TTC549 (cell line): ENCODE measurements around the gene SFPQ.
"Not testable (repeated sequence)": the region's sequence is repeated elsewhere in the genome, so short reads cannot be mapped to it uniquely, and the experiment has no call there.

Experiments used
- FAIRE-seq: peaks from 2 replicates; lab custom pipeline; 2012; peaks lifted over from hg19 to GRCh38; lab: Jason Lieb, UNC

Gene SFPQ

DNA sequence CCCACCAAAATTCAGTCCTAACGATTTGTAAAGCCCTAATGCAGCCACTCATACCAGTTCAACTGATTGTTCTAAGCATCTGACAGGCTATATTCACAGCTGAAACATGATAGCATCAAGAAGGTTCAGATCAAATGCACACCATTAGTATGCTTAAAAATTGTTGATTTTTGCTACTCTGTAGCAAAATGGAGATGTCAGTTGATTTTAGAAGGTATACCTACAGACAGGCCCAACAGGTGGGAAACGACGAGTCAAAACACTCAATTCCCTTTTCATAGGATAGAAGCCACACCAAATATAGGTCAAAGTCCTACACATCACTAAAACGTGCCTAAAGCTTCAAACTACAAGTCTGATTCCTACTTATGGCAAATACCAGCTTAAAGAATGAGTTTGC is 6.7 kb downstream of the SFPQ start:
- no peak for FAIRE-seq

DNA sequence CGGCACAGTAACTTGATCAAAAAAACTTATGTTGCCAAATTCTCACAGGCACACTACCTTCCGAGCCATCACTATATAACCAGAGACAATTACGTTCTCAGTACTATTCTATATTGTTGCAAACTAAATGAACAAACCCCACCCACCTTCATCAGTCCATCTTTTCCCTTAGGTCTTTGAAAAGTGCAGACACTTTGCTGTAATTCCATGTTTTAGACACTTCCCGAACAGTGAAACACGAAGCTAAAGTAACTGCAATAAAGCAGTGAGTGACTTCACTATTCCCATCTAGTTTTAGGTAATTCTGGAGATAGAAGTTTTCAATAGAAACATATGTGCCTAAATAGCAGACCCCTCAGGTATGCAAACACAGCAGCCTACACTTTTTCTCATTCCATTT is 7.7 kb downstream of the SFPQ start:
- FAIRE-seq = no peak

DNA sequence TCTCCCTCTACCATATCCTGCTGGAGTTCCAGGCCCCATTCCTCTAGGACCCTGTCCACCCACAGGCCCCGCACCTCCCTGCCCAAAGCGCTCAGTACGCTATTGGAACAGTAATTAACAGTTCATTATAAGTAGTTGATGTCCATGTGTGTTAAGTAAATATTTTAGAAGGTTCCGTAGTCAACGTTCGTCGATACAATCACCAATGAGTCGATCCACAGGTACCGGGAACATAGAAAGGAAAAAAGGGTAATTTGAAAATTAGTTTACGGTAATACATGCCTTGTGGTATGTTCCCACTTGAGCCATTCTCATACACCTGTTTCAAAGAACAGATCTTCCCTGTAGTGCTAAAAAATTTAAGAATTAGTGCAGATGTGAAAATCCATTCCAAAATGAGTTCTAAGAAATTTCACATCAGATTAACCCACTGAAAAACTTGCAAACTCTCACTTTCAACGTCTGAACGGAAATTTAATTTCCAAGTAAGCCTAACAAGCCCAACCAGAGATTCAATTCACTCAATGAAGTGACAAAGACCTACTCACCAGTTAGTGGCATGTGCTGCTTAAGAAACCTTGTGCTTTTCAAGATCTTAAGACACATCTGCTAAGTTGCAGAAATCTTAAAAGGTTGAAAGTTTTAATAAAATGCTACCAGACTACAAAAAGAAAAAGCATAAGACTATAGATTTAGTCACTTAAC is 8.3 kb downstream of the SFPQ start:
- no peak for FAIRE-seq

DNA sequence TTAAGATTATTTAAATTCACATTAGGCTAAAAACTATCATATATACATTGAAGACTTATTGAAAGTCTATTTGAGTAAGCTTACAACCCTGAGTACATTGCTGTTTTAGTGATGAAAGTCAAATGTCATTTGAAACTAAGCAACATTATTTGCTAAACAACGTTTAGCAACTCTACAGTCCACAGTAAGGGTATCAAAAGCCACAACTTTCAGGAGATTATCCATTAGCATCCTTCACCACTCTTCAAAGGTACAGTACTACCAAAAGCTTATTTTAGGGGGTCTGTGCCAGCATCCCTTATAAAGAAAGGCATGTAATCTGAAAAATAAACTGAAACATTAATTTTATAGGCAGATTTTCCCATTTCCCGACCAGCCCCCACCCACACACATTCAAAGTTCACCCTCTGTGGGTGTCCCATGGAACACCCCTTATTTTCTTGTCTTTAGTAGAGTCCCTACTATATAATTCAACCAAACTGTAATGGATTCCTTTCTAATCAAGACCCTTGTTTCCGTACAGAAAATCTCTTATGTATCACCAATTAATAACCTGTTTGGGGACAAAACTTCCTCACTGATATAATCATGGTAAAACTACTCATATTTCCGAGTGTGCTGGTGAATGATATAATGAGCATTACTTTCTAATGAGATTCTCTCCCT is 11.0 kb downstream of the SFPQ start:
- FAIRE-seq = no peak

DNA sequence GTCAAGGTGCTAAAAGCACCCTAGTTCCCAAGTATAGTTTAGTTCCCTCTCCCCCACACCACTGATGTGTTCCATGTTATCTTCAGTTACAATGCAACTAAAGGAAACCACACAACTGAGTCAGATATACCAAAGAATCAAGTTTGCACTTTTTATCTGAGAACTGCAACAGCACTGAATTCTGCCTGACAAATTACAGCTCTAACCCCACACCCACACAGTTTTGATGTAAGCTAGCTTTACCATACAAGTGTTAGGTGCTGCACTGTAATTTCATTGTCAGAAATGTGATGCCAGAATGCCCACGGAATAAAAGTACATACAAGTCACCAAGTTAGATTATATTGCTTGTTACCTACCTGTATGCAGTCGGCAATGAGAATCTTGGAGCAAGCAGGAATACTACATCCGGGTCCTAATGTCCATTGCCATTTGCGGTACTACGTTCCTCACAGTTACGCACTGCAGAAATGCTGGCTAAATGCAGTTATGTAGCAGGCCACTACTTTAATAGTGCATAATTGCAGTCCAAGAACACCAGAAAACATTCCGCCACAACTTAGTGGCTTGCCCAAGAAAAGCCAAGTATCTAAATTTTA is 12.1 kb downstream of the SFPQ start:
- FAIRE-seq = no peak

DNA sequence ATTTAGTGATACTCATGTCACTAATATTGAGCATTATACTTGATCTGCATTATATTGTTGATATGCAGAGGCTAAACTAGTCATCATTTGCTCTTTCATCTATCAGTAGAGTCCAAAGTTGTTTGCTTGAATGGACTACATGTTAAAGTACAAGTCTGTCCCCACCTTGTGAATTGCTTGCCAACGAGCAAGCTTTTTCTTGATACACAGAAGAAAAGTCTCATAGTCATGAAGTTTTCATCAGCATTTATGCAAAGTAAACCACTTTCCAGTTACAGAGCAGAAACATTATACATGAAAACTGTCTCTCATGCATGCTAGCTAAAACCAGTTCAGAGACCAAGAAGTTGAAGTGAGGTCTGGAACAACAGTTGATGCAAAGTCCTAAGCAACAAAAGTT is 13.0 kb downstream of the SFPQ start:
- no peak for FAIRE-seq

DNA sequence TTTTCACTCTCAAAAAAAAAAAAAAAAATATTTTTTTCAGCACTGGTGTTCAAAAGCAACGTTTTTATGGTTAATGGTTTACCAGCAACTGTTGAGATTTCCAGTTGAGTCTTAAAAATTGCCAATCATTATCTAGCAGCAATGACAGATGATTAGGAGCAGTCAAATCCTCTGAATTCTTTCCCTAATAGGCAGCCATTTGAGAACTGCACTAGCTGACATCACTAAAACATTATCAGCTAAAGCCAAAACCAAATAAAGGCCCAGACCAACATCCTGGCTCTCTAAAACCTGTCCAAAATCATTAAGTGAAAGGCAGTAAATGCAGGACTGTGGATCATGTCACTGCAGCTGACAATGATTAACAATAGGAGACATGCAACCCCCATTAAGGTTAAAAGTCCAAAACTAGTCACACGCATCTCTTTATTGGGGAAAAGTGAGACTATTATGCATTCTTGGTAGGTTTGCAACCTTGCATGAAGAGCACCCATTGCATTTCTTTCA is 14.0 kb downstream of the SFPQ start:
- FAIRE-seq = no peak

DNA sequence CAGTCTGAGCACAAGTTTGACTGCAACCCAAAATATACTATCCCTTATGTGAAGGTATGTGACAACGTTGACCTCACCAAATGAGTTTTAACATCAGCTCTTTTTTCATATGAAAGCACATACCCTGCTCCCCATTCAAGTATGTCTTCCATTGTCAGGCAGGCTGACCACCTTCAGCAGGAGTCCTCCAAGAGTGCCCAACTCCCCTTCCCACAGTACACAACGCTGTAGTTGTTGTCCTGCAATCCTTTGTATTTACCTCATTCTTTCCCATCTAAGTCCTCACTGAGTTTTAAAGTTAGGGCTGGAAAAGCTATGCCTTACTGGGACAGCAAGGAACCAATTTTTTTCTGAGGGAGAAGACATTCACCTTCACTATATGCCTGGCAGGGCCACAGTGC is 14.7 kb downstream of the SFPQ start:
- FAIRE-seq = no peak

DNA sequence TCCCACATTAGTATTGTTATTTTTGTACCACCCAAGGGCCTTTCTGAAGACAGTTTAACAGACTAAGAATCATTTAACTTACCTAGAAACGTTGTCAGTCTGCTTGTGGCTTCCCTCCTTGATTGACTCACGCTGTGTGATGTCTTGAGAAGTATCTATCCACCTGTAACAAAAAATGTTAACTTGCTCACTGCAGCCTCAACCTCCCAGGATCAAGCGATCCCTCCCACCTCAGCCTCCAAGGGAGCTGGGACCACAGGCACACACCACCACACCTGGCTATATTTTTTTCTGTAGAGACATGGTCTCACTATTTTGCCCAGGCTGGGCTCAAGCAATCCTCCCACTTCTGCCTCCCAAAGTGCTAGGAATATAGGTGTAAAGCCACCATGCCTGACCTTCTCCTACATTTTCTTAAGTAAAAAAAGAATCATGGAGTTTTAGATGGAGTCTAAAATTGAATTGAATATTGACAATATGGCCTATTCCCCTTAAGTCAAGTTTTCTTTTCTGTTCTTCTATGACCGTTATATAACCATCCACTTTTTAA is 15.6 kb downstream of the SFPQ start:
- FAIRE-seq = no peak

DNA sequence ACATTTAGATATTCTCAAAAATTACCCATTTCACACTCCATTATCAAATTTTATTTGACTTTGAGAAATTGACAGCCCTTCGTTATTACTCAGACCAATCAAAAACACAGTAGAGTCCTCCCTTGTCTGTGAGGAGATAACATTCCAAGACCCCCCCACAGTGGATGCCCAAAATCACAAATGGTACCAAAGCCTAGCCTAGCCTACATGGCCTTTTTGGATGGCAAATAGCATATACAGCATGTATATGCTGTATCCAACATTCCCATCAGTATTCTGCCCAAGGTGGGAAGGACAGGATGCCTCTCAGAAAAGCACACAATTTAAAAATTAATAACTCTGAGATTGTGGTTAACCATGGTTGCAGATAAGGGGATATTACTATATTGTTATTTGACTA is 17.3 kb downstream of the SFPQ start:
- no peak for FAIRE-seq

DNA sequence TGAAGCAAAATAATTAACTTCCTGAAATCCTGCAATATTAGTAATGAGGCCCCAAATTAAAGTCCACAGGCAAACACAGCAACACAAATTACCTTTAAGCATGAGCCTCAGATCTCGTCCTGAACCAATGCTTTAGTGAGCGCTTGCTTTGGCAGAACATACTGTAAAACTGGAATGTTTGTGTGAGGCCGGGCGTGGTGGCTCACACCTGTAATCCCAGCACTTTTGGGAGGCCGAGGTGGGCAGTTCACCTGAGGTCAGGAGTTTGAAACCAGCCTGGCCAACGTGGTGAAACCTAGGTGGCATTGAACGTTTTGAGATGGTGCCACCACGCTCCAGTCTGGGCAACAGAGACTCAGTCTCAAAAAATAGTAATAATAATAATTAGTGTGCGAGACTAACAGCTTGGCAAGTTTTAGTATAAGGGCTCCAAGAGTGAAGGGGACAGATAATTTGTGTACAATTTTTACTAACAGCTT is 17.8 kb downstream of the SFPQ start:
- no peak for FAIRE-seq

DNA sequence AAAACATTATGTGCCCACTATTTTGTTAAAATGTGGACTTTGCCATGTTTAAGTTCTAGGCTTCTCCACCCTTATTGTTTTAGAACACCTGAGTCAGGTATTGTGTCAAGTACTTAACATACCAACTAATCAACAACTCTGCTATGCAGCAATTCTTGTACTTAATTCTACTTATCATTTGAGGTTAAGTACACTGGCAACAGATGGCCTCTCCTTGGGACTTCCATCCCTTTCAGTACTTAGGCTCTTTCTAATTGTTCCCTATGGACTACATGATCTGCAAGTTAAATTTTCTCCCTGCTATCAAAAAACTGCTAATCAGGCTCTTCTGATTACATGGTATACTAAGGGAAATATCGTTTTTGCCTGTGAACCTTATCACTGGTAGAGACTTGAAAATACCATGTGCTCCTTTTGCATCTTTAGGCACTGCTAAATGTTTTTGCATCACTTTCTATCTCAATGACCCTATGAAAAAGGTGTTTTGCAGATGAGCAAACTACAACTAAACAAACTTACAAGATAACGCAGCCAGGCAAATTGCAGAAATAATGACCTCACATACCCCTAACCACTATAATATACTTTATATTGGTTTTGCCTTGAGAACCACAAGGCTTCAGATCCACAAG is 18.9 kb downstream of the SFPQ start:
- peak; percentile 3 for FAIRE-seq

DNA sequence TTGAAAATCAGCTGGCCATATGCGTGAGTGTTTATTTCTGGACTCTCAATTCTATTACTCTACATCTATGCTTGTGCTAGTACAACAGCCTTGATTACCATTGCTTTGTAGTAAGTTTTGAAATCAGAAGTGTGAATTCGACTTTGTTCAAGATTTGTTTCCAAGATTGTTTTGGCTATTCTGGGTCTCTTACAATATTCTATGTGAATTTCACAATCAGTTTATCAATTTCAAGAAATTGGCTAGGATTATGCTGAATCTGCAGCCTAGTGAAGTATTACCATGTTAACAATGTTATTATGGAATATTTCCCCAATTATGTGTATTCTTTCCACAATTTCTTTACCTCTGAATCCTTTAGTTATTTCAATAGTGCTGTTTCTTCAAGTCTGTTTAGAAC is 19.5 kb downstream of the SFPQ start:
- FAIRE-seq = no peak

DNA sequence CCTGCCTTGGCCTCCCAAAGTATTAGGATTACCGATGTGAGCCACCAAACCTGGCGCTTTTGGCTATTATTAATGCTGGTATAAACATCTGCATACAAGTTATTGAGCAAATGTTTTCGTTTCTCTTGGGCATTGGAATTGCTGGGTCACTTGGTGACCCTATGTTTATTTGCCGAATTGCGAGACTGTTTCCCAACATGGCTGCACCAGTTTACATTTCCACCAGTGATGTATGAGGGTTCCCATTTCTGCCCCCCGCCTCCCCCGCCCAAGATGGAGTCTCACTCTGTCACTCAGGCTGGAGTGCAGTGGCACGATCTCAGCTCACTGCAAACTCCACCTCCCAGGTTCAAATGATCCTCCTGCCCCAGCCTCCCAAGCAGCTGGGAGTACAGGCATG is 20.9 kb downstream of the SFPQ start:
- no peak for FAIRE-seq

DNA sequence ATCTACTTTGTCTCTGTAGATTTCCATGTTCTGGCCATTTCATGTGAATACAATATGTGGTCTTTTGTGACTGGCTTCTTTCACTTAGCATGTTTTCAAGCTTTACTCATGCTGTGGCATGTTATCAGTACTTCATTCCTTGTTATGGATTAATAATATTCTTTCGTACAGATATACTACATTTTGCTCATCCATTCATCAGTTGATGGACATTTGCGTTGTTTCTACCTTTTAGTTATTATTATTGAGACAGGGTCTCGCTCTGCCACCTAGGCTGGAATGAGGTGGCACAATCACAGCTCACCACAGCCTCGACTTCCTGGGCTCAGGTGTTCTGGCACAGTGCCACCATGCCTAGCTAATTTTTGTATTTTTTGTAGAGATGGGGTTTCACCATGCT is 21.4 kb downstream of the SFPQ start:
- no peak for FAIRE-seq

DNA sequence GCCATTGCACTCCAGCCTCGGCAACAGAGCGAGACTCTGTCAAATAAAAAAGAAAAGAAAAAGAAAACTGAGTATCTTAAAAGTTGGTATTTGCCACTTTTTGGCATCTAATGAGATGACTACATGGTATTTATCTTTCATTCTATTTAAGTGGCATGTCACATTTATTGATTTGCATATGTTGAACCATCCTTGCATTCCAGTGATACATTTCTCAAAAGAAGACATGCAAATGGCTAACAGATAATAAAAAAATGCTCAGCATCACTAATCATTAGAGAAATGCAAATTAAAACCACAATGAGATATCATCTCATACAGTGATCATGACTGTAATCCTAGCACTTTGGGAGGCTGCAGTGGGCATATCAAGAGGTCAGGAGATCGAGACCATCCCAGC is 28.1 kb downstream of the SFPQ start:
- FAIRE-seq = no peak

DNA sequence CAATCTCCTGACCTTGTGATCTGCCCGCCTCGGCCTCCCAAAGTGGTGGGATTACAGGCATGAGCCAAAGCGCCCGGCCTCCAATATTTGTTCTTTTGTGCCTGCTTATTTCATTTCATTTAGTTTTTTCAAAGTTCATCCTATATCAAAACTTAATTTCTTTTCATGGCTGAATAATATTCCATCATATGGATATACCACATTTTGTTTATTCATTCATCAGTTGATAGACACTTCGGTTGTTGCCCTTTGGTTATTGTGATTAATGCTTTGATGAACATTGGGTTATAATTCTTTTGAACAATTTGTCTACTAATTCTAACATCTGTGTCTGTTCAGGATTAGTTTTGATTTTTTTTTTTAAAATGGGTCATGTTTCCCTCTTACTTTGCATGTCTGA is 41.7 kb downstream of the SFPQ start:
- FAIRE-seq = no peak

DNA sequence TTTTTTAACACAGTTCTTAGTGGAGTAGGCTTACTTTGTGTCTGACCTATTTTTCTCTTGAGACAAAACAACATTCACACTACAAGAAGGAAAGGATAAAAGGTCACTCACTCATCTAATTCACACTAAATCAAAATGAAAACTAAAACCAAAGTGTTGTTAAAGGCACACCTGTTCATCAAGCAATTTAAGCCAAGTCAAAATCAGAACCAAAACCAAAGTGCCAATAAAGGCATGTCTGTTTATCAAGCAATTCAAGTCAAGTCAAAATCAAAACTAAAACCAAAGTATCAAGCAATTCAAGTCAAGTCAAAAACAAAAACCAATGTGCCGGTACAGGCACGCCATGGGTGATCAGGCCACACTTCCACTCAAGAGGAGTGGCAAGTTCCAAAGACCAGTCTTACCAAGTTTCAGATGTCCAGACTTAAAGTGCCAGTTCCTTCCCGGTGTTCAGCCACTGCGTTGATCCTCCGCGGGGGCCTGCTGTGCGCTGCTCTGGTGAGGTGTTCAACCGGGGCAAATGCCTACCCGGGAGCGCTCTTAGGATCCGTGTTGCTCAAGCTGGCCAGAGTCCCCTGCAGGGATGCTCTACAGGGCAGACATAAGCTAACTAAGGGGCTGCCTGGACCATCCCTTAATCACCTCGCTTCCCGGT is 46.9 kb downstream of the SFPQ start:
- not testable (repeated sequence) for FAIRE-seq

DNA sequence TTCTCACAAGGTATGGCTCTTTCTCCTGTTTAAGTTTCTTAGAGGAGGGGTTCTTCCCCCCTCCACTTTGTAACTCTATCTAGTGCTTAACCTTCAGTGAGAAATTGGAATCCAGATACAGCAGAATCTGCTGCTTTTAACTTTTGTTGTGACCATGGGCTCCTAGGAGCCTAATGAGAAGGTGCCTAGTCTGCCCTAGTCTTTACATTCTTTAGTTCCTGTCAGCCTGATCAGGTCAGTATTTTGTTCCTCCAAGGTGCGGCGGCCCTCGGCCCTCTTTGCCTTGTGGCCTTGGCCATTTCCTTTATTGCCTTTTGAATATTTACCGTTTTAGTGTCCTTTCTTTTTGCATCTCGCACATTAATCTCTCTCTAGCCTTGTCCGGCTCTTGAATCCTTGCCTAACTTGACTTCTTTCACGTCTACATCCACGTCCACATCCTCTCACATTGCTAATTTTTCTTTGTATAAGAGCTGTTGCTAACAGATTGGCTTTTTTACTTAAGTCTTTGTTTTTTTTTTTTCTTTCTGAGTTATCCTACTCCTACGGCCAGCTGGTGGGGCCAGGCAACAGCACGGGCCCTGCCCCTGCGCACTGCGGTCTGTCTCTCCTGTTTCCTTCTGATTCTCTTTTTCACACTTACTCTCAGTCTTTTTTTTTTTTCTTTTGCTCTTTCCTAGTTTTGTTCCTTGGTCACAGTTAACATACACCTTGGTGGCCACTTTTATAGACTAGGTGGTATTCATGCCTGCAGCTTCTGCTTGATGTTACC is 49.0 kb downstream of the SFPQ start:
- FAIRE-seq = no peak

DNA sequence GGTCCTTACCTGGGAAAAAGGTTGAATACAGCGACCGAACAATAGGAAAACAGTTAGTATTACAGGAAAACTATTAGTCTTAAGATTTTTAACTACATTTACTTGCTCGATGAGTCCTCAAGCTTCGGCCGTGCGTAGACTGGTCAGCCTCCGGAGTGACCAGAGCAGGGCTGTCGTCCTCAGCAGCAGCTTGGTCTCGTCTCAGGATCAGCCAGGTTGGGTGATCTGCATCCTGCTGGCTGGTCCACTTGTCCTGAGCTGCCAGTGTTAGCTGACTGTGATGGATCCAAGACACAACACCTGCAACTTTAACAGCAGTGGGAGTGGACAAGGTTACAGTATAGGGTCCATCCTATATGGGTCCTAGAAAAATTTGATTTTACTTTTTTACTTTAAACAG is 50.2 kb downstream of the SFPQ start:
- FAIRE-seq = not testable (repeated sequence)

DNA sequence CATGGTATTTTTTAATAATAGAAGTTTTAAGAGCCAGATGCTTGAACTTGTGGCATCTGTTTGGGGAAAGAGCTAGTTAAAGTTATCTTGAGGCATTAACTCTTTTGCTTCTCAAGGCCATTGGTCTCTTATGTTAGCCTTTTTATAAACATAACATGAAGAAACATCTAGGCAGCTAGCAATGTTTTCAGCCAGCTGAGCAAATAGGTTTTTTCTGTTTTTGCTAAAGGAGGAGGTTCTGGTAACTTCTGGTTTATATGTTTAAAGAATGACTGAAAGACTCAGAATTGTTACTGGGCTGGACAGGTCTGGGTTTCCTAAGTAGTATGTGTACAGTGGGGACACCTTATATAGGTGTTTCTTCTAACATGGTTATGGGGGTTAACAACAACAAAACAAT is 50.7 kb downstream of the SFPQ start:
- FAIRE-seq = not testable (repeated sequence)
